ENCODE results near the gene NTM.

Gene NTM

GRCh38 chr11:132208477-132209055 lies 838.2 kb downstream of the NTM start:
- no peak for DNase-seq (ENCODE audit: extremely low read depth in 1 of 2, low read depth in 1 of 2)

- no peak for DNase-seq (ENCODE audit: extremely low read depth in 1 of 2, low read depth in 1 of 2)
Observed at GRCh38 chr11:132211479-132211878, 841.1 kb downstream of the NTM start.

- no peak for DNase-seq (ENCODE audit: extremely low read depth in 1 of 2, low read depth in 1 of 2)
Observed at GRCh38 chr11:132217856-132218255, 847.4 kb downstream of the NTM start.

- no peak for DNase-seq (ENCODE audit: extremely low read depth in 1 of 2, low read depth in 1 of 2)
Observed at GRCh38 chr11:132220474-132220873, 850.1 kb downstream of the NTM start.

- DNase-seq (ENCODE audit: extremely low read depth in 1 of 2, low read depth in 1 of 2) = no peak
Observed at GRCh38 chr11:132222345-132222744, 851.9 kb downstream of the NTM start.

- DNase-seq (ENCODE audit: extremely low read depth in 1 of 2, low read depth in 1 of 2) = no peak
Observed at GRCh38 chr11:132226522-132226921, 856.1 kb downstream of the NTM start.

- no peak for DNase-seq (ENCODE audit: extremely low read depth in 1 of 2, low read depth in 1 of 2)
Observed at GRCh38 chr11:132228746-132229325, 858.4 kb downstream of the NTM start.

- no peak for DNase-seq (ENCODE audit: extremely low read depth in 1 of 2, low read depth in 1 of 2)
Observed at GRCh38 chr11:132231656-132232347, 861.4 kb downstream of the NTM start.

GRCh38 chr11:132234878-132235277 lies 864.5 kb downstream of the NTM start:
- no peak for DNase-seq (ENCODE audit: extremely low read depth in 1 of 2, low read depth in 1 of 2)

- DNase-seq (ENCODE audit: extremely low read depth in 1 of 2, low read depth in 1 of 2) = no peak
Observed at GRCh38 chr11:132237781-132238180, 867.4 kb downstream of the NTM start.

GRCh38 chr11:132238331-132238866 lies 868.0 kb downstream of the NTM start:
- DNase-seq (ENCODE audit: extremely low read depth in 1 of 2, low read depth in 1 of 2) = no peak

GRCh38 chr11:132240374-132240773 lies 870.0 kb downstream of the NTM start:
- DNase-seq (ENCODE audit: extremely low read depth in 1 of 2, low read depth in 1 of 2) = no peak

- DNase-seq (ENCODE audit: extremely low read depth in 1 of 2, low read depth in 1 of 2) = no peak
Observed at GRCh38 chr11:132242632-132243031, 872.2 kb downstream of the NTM start.

- DNase-seq (ENCODE audit: extremely low read depth in 1 of 2, low read depth in 1 of 2) = no peak
Observed at GRCh38 chr11:132244846-132245245, 874.4 kb downstream of the NTM start.

GRCh38 chr11:132245403-132246385 lies 875.3 kb downstream of the NTM start:
- no peak for DNase-seq (ENCODE audit: extremely low read depth in 1 of 2, low read depth in 1 of 2)

GRCh38 chr11:132248580-132248979 lies 878.2 kb downstream of the NTM start:
- DNase-seq (ENCODE audit: extremely low read depth in 1 of 2, low read depth in 1 of 2) = no peak

- no peak for DNase-seq (ENCODE audit: extremely low read depth in 1 of 2, low read depth in 1 of 2)
Observed at GRCh38 chr11:132249256-132249655, 878.8 kb downstream of the NTM start.

- no peak for DNase-seq (ENCODE audit: extremely low read depth in 1 of 2, low read depth in 1 of 2)
Observed at GRCh38 chr11:132251061-132251460, 880.6 kb downstream of the NTM start.

GRCh38 chr11:132253469-132254264 lies 883.3 kb downstream of the NTM start:
- no peak for DNase-seq (ENCODE audit: extremely low read depth in 1 of 2, low read depth in 1 of 2)

- DNase-seq (ENCODE audit: extremely low read depth in 1 of 2, low read depth in 1 of 2) = no peak
Observed at GRCh38 chr11:132254906-132255305, 884.5 kb downstream of the NTM start.

All from stimulated activated CD8-positive, alpha-beta memory T cell treated with anti-CD3 and anti-CD28 coated beads, Interleukin-7, amount 100 ng/mL, for 48 hours (primary cell).